ENCODE data around the gene SNX8. TPM values are rescaled to one million over a fixed set of nuclear protein-coding genes. Genes with fewer than 3 reads are reported as not detected.
A peak's percentile ranks its signal among the peaks of the same experiment; 100 is the strongest.

Gene SNX8
- total and polyA plus RNA-seq, 2 of the 4 experiments (the other 2 are of a cell fraction) = 7.7 to 55.9 TPM

DNA sequence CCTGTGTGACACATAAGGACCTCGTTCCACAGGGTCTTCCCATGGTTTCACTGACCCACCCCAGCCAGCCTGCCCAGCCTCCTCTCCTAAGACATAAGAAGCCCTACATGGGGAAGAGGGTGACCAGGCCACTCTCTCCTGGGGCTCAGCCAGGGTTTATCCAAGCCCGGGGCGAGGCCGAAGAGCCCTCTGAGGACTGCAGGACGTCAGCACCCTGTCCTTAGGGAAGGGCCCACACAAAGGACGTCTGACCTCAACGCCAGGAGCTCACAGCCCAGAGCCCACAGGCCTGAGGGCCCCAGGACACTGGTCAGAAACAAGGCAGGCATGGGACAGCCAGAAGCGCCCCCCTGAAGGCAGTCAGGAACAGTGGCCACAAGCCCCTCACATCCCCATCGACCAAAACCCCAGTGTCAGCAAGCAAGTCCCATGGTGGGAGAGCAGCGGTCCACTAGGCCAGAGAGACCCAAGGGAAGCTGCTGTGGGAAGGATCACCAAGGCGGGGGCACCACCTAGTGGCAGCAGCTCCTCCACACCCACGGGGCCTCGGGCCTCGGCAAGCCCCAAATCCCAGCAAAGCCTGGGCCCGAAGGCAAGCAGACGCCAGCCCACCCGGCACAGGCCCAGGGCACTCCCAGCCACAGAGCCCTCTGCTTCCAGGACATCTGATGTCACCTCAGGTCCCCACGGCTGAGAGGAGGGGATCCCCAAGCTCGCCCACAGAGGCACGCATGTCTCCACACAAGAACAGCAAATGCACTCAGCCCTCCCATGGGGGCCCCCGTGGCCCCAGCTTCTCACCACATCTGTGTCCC is 104.9 kb downstream of the SNX8 start:
- Histone ChIP-seq H3K9ac (ENCODE audit: low read depth, low read length) (no peak overlapping the region), H3K27ac (ENCODE audit: insufficient read depth, low read length) (no peak overlapping the region), H3K4me3 (ENCODE audit: insufficient read depth, low read depth, low read length) (no peak overlapping the region), H4K8ac (ENCODE audit: low read depth in 2 of 2, low read length in 2 of 2) (no peak overlapping the region), H3K36me3 (ENCODE audit: control insufficient read depth, insufficient read depth, low read length) (peaks cover 35% of the 10 kb centered on the region), H4K20me1 (ENCODE audit: insufficient read depth, low read length) (peaks cover 6% of the 10 kb centered on the region; the same call in 1 of the 2 replicates), H3K4me1 (ENCODE audit: control insufficient read depth, insufficient read depth, low read length) (peaks cover 9% of the 10 kb centered on the region), H4K91ac (ENCODE audit: insufficient read depth, low read depth, low read length) (no peak overlapping the region), H3K4me2 (ENCODE audit: low read depth, low read length) (no peak overlapping the region), H3K27me3 (ENCODE audit: control insufficient read depth, insufficient read depth, low read length) (no peaks in the 10 kb centered on the region), H2BK20ac (ENCODE audit: low read depth, low read length) (no peak overlapping the region), H3K9me3 (ENCODE audit: control insufficient read depth, insufficient read depth, low read length) (no peaks in the 10 kb centered on the region), H4K5ac (ENCODE audit: low read depth, low read length) (no peak overlapping the region), H3K18ac (ENCODE audit: low read depth, low read length) (no peak overlapping the region), H3K79me1 (ENCODE audit: low read depth in 1 of 2, low read length in 2 of 2) (peaks cover 0 to 11% of the 10 kb centered on the region in 2 experiments; a peak in 2 of 4 replicates), H3K9me1 (ENCODE audit: insufficient read depth, low read length) (peaks cover 13% of the 10 kb centered on the region), H2BK120ac (ENCODE audit: low read depth, low read length) (no peak overlapping the region), H3K23ac (ENCODE audit: low read depth, low read length) (no peak overlapping the region), H2BK15ac (ENCODE audit: low read depth, low read length) (no peak overlapping the region), H3K14ac (replicated peaks; ENCODE audit: low read depth, low read length) (no peak overlapping the region), H3K4ac (ENCODE audit: low read depth, low read length) (no peak overlapping the region), H2AK9ac (replicated peaks; ENCODE audit: low read depth, low read length, poor library complexity) (peak overlapping the region; percentile 68), H3K56ac (ENCODE audit: extremely low read depth, insufficient read depth, low read length) (no peak overlapping the region), H2BK5ac (ENCODE audit: low read depth, low read length, poor library complexity, severe bottlenecking) (no peak overlapping the region), H2AFZ (replicated peaks; ENCODE audit: low read length, poor library complexity) (peak overlapping the region; percentile 55), H2AK5ac (ENCODE audit: low read depth, low read length) (no peak overlapping the region; the same call in 1 of the 2 replicates)
- peak; percentile 68 for DNase-seq
- no TSS peak for BruUV-seq (replicated peaks)
- 73% methylated on average over 11 of the region's 21 CpGs; no CpG with 5 or more reads in 1 of the 2 experiments for WGBS, 2 experiments (ENCODE audit: extremely low coverage in 2 of 2, insufficient read length in 1 of 2)
- CTCF ChIA-PET = no interaction called here
- dilution Hi-C loops (cut with HindIII; ENCODE audit: low sequenced_read_pairs, unreplicated experiment) (no loop called here), intact Hi-C loops (cut with micrococcal nuclease) (loop anchor here (1.0 to 10.0 kb wide), 3 partner anchors 105 to 630 kb away; no protein-coding TSS in a partner anchor), in situ Hi-C loops (cut with MboI; ENCODE audit: low sequenced_read_pairs) (loop anchor here (10.0 kb wide), 1 partner anchor 635 kb away; the partner anchor contains the start of gene PSMG3)
- POLR2A ChIA-PET (ENCODE audit: unreplicated experiment) = interaction anchor here (0.6 kb wide), 1 partner anchor 62 kb away, joined by 3 read pairs; no protein-coding TSS in a partner anchor
- peak; percentile 94 for ATAC-seq (ENCODE audit: low read depth)
- TF ChIP-seq CEBPB (IDR thresholded peaks at IDR 0.05; ENCODE audit: low read depth, low read length) (no peak), USF2 (IDR thresholded peaks at IDR 0.05; ENCODE audit: low read depth, low read length) (no peak), RAD21 (IDR thresholded peaks at IDR 0.05; ENCODE audit: low read length) (peak; percentile 96), CHD1 (IDR thresholded peaks at IDR 0.05; ENCODE audit: low read depth, low read length) (no peak), NFE2L2 (IDR thresholded peaks at IDR 0.05; ENCODE audit: low read depth, low read length) (no peak), MAZ (IDR thresholded peaks at IDR 0.05; ENCODE audit: borderline replicate concordance, low read depth, low read length) (no peak), RFX5 (IDR thresholded peaks at IDR 0.05; ENCODE audit: low read depth, low read length) (no peak), MAFK (IDR thresholded peaks at IDR 0.05; ENCODE audit: low read depth, low read length) (no peak), SMC3 (IDR thresholded peaks at IDR 0.05; ENCODE audit: low read depth, low read length) (peak; percentile 93), POLR2A (IDR thresholded peaks at IDR 0.05; ENCODE audit: low read depth, low read length) (no peak), RCOR1 (IDR thresholded peaks at IDR 0.05; ENCODE audit: insufficient replicate concordance, low read length) (no peak), BHLHE40 (IDR thresholded peaks at IDR 0.05; ENCODE audit: low read depth, low read length) (no peak)
- TF ChIP-seq, protein P1, sequence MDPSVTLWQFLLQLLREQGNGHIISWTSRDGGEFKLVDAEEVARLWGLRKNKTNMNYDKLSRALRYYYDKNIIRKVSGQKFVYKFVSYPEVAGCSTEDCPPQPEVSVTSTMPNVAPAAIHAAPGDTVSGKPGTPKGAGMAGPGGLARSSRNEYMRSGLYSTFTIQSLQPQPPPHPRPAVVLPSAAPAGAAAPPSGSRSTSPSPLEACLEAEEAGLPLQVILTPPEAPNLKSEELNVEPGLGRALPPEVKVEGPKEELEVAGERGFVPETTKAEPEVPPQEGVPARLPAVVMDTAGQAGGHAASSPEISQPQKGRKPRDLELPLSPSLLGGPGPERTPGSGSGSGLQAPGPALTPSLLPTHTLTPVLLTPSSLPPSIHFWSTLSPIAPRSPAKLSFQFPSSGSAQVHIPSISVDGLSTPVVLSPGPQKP (IDR thresholded peaks at IDR 0.05; ENCODE audit: borderline replicate concordance, low read depth, low read length) = no peak
- TF ChIP-seq, protein P2, sequence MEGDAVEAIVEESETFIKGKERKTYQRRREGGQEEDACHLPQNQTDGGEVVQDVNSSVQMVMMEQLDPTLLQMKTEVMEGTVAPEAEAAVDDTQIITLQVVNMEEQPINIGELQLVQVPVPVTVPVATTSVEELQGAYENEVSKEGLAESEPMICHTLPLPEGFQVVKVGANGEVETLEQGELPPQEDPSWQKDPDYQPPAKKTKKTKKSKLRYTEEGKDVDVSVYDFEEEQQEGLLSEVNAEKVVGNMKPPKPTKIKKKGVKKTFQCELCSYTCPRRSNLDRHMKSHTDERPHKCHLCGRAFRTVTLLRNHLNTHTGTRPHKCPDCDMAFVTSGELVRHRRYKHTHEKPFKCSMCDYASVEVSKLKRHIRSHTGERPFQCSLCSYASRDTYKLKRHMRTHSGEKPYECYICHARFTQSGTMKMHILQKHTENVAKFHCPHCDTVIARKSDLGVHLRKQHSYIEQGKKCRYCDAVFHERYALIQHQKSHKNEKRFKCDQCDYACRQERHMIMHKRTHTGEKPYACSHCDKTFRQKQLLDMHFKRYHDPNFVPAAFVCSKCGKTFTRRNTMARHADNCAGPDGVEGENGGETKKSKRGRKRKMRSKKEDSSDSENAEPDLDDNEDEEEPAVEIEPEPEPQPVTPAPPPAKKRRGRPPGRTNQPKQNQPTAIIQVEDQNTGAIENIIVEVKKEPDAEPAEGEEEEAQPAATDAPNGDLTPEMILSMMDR (conservative IDR thresholded peaks at IDR 0.05; ENCODE audit: low read depth, low read length) = peak; percentile 87

Measured in IMR-90 (cell line).